GM03348 (cell line): ENCODE results near the gene MAPK10.
A peak's percentile ranks its signal among the peaks of the same experiment; 100 is the strongest.
"Not testable (repeated sequence)": the region's sequence is repeated elsewhere in the genome, so short reads cannot be mapped to it uniquely, and the experiment has no call there.

Source experiments
- DNase-seq: peaks from one replicate; pipeline ENCODE4 v3.0.0; 2012; ENCODE audit warnings: low spot score

MAPK10 gene

GRCh38 chr4:86106475-86106874 lies 253.4 kb downstream of the MAPK10 start:
- DNase-seq, result no peak

GRCh38 chr4:86101841-86102240 lies 258.0 kb downstream of the MAPK10 start:
- no peak for DNase-seq

- no peak for DNase-seq
Measured at GRCh38 chr4:86101410-86101809, 258.4 kb downstream of the MAPK10 start.

- peak; percentile 4 for DNase-seq
Measured at GRCh38 chr4:86100539-86101215, 259.2 kb downstream of the MAPK10 start.

GRCh38 chr4:86099348-86099747 lies 260.5 kb downstream of the MAPK10 start:
- no peak for DNase-seq

GRCh38 chr4:86098691-86099090 lies 261.2 kb downstream of the MAPK10 start:
- no peak for DNase-seq

- no peak for DNase-seq
Measured at GRCh38 chr4:86096373-86096772, 263.5 kb downstream of the MAPK10 start.

GRCh38 chr4:86092684-86093083 lies 267.2 kb downstream of the MAPK10 start:
- DNase-seq, result peak; percentile 68

- no peak for DNase-seq
Measured at GRCh38 chr4:86091201-86091600, 268.7 kb downstream of the MAPK10 start.

GRCh38 chr4:86089781-86090323 lies 270.0 kb downstream of the MAPK10 start:
- no peak for DNase-seq

- no peak for DNase-seq
Measured at GRCh38 chr4:86089053-86089452, 270.8 kb downstream of the MAPK10 start.

GRCh38 chr4:86075796-86076195 lies 284.1 kb downstream of the MAPK10 start:
- not testable (repeated sequence) for DNase-seq

- DNase-seq, result no peak
Measured at GRCh38 chr4:86060341-86060740, 299.5 kb downstream of the MAPK10 start.

- no peak for DNase-seq
Measured at GRCh38 chr4:86058621-86059020, 301.2 kb downstream of the MAPK10 start.

- no peak for DNase-seq
Measured at GRCh38 chr4:86055898-86056297, 304.0 kb downstream of the MAPK10 start.

GRCh38 chr4:86054286-86055032 lies 305.4 kb downstream of the MAPK10 start:
- no peak for DNase-seq

- DNase-seq, result no peak
Measured at GRCh38 chr4:86050496-86050895, 309.4 kb downstream of the MAPK10 start.

GRCh38 chr4:86048426-86048825 lies 311.4 kb downstream of the MAPK10 start:
- peak; percentile 27 for DNase-seq

GRCh38 chr4:86044593-86044985 lies 315.3 kb downstream of the MAPK10 start:
- no peak for DNase-seq

GRCh38 chr4:86043755-86044592 lies 315.9 kb downstream of the MAPK10 start:
- DNase-seq, result peak; percentile 37

GRCh38 chr4:86038037-86038436 lies 321.8 kb downstream of the MAPK10 start:
- DNase-seq, result no peak

GRCh38 chr4:86036736-86037135 lies 323.1 kb downstream of the MAPK10 start:
- no peak for DNase-seq
